OCI-LY7 (cell line): ENCODE measurements around the gene DPH6. TPM values are rescaled to one million over a fixed set of nuclear protein-coding genes. Genes with fewer than 3 reads are reported as not detected.
A peak's percentile ranks its signal among the peaks of the same experiment; 100 is the strongest.

Experiments used
- BruUV-seq: library from RNA; stranded (reverse); fragments of 400-500 nt; replicated peaks from 2 replicates; lab custom pipeline; 2021; lab: Mats Ljungman, UMichigan
- CTCF ChIA-PET: fragments of 300-600 bp; sonication (Branson Sonifier 250); formaldehyde crosslinking; loops from one replicate; lab custom pipeline; 2022; ENCODE audit warnings: antibody characterized with exemption; ENCODE audit not compliant: unreplicated experiment; lab: Charles Lee
- POLR2A ChIA-PET: fragments of 300-600 bp; sonication (Branson Sonifier 250); formaldehyde crosslinking; loops from one replicate; lab custom pipeline; 2022; ENCODE audit warnings: antibody characterized with exemption; lab: Charles Lee
- DNase-seq: peaks from one replicate; pipeline ENCODE4 v3.0.0-alpha.2; 2015; ENCODE audit warnings: low spot score
- H2AFZ ChIP-seq: fragments of 200-600 bp; sonication (generic), shearing (Covaris generic); 2 replicates; pipeline ENCODE4 v1.6.1; 2014; ENCODE audit warnings: mild to moderate bottlenecking, antibody characterized with exemption, low read length, moderate library complexity
- H3K27ac ChIP-seq: fragments of 200-600 bp; sonication (generic); 2 replicates; pipeline ENCODE4 v1.5.1; 2014; ENCODE audit warnings: mixed run types, low read depth, mild to moderate bottlenecking, moderate library complexity, low read length, inconsistent platforms; ENCODE audit not compliant: poor library complexity, severe bottlenecking
- H3K36me3 ChIP-seq: fragments of 200-600 bp; sonication (generic); 2 replicates; pipeline ENCODE4 v1.6.1; 2014; ENCODE audit warnings: mild to moderate bottlenecking, antibody characterized with exemption, low read length, moderate library complexity, mixed read lengths; ENCODE audit not compliant: insufficient read depth
- H3K4me1 ChIP-seq: fragments of 200-600 bp; sonication (generic); 2 replicates; pipeline ENCODE4 v1.5.1; 2014; ENCODE audit warnings: mild to moderate bottlenecking, low read length; ENCODE audit not compliant: insufficient read depth, poor library complexity, severe bottlenecking
- H3K4me2 ChIP-seq: fragments of 200-600 bp; sonication (generic); 2 replicates; pipeline ENCODE4 v1.6.1; 2014; ENCODE audit warnings: mild to moderate bottlenecking, low read length
- H3K4me3 ChIP-seq: fragments of 200-600 bp; sonication (generic); 2 replicates; pipeline ENCODE4 v1.5.1; 2014; ENCODE audit warnings: mild to moderate bottlenecking, low read depth, low read length; ENCODE audit not compliant: poor library complexity, severe bottlenecking
- H3K79me2 ChIP-seq: fragments of 200-600 bp; sonication (generic); 2 replicates; pipeline ENCODE4 v1.6.1; 2016; ENCODE audit warnings: low read depth, mild to moderate bottlenecking, low read length, moderate library complexity, mixed read lengths; ENCODE audit not compliant: insufficient read depth
- H3K9me2 ChIP-seq: fragments of 200-600 bp; sonication (generic); 2 replicates; pipeline ENCODE4 v1.6.1; 2016; ENCODE audit warnings: mild to moderate bottlenecking, low read length, mixed read lengths; ENCODE audit not compliant: insufficient read depth
- H3K9me3 ChIP-seq: fragments of 200-600 bp; sonication (generic); 2 replicates; pipeline ENCODE4 v1.6.1; 2014; ENCODE audit warnings: mild to moderate bottlenecking, mixed run types, low read length, mixed read lengths
- H4K20me1 ChIP-seq: fragments of 200-600 bp; sonication (generic); 2 replicates; pipeline ENCODE4 v1.6.1; 2014; ENCODE audit warnings: mild to moderate bottlenecking, antibody characterized with exemption, low read length, moderate library complexity, mixed read lengths; ENCODE audit not compliant: insufficient read depth
- EZH2phosphoT487 ChIP-seq: fragments of 200-600 bp; sonication (generic); IDR thresholded peaks from 2 replicates; pipeline ENCODE4 v1.6.1; 2018; ENCODE audit warnings: low read depth, borderline replicate concordance, mild to moderate bottlenecking, mixed run types, antibody characterized with exemption, low read length, moderate library complexity, mixed read lengths
- intact Hi-C: fragments of 100-400 bp; cut with micrococcal nuclease; formaldehyde crosslinking; loops from one replicate; pipeline ENCODE4 v1.10.0; 2022; ENCODE audit not compliant: unreplicated experiment
- total RNA-seq, 2 experiments: library from RNA; depleted of rRNA in 1 of 2; stranded (reverse); fragments of >200 nt in 1 of 2; shearing (Covaris generic) in 1 of 2; gene quantifications; 2 replicates each; pipeline ENCODE4 v1.2.3, GENCODE V29; 2014 to 2022
- TF ChIP-seq, protein P1 (sequence below): fragments of 200-600 bp; sonication (generic); conservative IDR thresholded peaks from 2 replicates; pipeline ENCODE4 v1.5.1; 2014; ENCODE audit warnings: mild to moderate bottlenecking, antibody characterized with exemption, low read length, moderate library complexity, mixed read lengths

The DPH6 gene
- total RNA-seq, 2 experiments from 2014 or later, result 12.6 to 21.4 TPM

DNA sequence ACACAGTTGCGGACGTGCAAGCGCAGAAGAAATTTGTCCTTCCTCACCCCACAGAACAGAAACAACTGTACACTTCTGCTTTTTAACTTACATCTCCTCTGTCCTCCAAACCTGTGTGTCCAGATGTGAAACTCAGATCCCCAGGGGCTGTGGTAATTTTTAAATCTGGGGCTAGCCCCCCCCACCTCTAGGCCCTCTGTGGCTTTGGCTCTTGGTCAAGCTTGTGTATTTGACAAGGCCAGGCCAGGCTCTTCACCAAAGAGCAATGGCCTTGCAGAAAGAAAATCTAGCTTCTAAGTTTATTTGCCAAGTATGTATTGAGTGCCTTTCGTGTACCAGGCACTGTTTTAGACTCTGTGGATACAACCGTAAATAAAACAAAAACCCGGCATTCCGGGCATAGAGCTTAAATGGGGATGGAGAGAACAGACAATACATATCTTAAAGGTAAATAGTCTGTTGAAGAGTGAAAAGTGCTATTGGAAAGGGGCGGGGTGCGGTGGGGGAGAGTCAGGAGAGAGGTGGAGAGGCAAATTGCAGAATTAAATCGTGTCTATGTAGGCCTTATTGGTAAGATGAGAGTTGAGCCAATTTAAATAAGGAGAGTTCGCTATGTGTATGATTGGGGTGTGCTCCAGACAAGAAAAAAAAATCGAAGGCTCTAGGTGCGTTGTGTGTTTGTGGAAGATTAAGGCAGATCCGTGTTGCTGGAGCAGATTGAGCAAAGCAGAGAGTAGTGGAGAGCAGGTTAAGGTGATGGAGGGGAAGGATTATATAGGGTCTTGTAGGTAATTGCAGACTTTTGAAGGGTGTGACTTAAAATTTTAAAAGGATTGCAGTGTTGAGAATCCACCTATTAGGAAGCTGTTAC lies 781 bp upstream of the DPH6 start:
- no peaks in the 10 kb centered on the region for H3K9me2 ChIP-seq
- ChIA-PET POLR2A (interaction anchor here (0.5 to 0.6 kb wide), 2 partner anchors 14 to 555 kb away, joined by 3 to 4 read pairs; no protein-coding TSS in a partner anchor), CTCF (no interaction called here)
- peak overlapping the region; percentile 93 for H2AFZ ChIP-seq
- TSS peak; percentile 81 for BruUV-seq
- no peak for DNase-seq
- no peaks in the 10 kb centered on the region for H3K36me3 ChIP-seq
- H3K27ac ChIP-seq, result peak overlapping the region; percentile 81
- no peaks in the 10 kb centered on the region for H3K79me2 ChIP-seq
- H3K4me1 ChIP-seq, result peaks cover 15% of the 10 kb centered on the region
- no peaks in the 10 kb centered on the region for H4K20me1 ChIP-seq
- peak overlapping the region; percentile 85 for H3K4me3 ChIP-seq
- intact Hi-C loops, result loop anchor here (5.0 to 10.0 kb wide), 2 partner anchors 1028 to 1556 kb away; partner anchors contain the start of genes CDIN1 and MEIS2
- H3K4me2 ChIP-seq, result peak overlapping the region; percentile 98
- TF ChIP-seq EZH2phosphoT487, result no peak
- TF ChIP-seq, protein P1, sequence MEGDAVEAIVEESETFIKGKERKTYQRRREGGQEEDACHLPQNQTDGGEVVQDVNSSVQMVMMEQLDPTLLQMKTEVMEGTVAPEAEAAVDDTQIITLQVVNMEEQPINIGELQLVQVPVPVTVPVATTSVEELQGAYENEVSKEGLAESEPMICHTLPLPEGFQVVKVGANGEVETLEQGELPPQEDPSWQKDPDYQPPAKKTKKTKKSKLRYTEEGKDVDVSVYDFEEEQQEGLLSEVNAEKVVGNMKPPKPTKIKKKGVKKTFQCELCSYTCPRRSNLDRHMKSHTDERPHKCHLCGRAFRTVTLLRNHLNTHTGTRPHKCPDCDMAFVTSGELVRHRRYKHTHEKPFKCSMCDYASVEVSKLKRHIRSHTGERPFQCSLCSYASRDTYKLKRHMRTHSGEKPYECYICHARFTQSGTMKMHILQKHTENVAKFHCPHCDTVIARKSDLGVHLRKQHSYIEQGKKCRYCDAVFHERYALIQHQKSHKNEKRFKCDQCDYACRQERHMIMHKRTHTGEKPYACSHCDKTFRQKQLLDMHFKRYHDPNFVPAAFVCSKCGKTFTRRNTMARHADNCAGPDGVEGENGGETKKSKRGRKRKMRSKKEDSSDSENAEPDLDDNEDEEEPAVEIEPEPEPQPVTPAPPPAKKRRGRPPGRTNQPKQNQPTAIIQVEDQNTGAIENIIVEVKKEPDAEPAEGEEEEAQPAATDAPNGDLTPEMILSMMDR, result no peak
- H3K9me3 ChIP-seq, result no peaks in the 10 kb centered on the region

DNA sequence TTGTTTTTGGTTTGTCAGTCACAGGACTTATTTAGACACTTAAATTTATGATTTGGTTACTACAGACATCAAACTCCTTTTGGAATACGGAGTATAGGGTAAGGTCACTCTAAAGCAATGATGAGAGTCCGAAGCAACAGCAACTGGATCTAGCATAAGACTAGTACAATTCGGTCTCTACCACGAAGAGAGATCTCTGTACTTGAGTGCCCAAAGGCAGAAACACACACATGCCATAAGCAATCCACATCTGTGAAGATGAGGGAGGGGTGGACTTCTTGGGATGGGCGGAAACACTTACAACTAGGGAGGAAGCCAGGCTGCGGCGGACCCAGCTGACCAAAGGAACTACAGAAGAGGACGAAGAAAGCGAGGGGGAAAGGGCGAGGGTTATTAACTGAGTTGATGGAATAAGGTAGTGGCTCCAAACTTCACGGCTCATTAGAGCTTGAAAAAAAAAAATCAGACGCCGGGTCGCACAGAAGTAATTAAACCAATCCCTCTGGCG lies 595 bp downstream of the DPH6 start:
- ChIA-PET CTCF (no interaction called here), POLR2A (interaction anchor here (0.6 to 0.7 kb wide), 3 partner anchors 10 to 500 kb away, joined by 3 to 7 read pairs (median 3); no protein-coding TSS in a partner anchor)
- H3K9me2 ChIP-seq, result no peaks in the 10 kb centered on the region
- DNase-seq, result peak; percentile 50
- intact Hi-C loops, result loop anchor here (5.0 to 10.0 kb wide), 2 partner anchors 1029 to 1557 kb away; partner anchors contain the start of genes CDIN1 and MEIS2
- peak overlapping the region; percentile 98 for H3K4me2 ChIP-seq
- H2AFZ ChIP-seq, result peak overlapping the region; percentile 93
- no peaks in the 10 kb centered on the region for H3K36me3 ChIP-seq
- H4K20me1 ChIP-seq, result no peaks in the 10 kb centered on the region
- H3K27ac ChIP-seq, result peak overlapping the region; percentile 81
- H3K79me2 ChIP-seq, result no peaks in the 10 kb centered on the region
- no peaks in the 10 kb centered on the region for H3K9me3 ChIP-seq
- TF ChIP-seq, protein P1, result no peak
- no peak for TF ChIP-seq EZH2phosphoT487
- peaks cover 15% of the 10 kb centered on the region for H3K4me1 ChIP-seq
- H3K4me3 ChIP-seq, result peak overlapping the region; percentile 85
- TSS peak; percentile 85 for BruUV-seq
